HG03025 (cell line): ENCODE results near the gene TNK1.
"Not testable (repeated sequence)": the region's sequence is repeated elsewhere in the genome, so short reads cannot be mapped to it uniquely, and the experiment has no call there.

Experiments used
- ATAC-seq: cut with Tn5 transposase; IDR thresholded peaks from one replicate; pipeline ENCODE4 v1.9.1; 2021; ENCODE audit warnings: mild to moderate bottlenecking, moderate library complexity; ENCODE audit not compliant: unreplicated experiment, low FRiP score

TNK1 gene

GRCh38 chr17:7380855-7381683 is at the start of gene TNK1:
TSS of gene TNK1 (plus strand) at chr17:7381089. CDS start at chr17:7382927, 1,838 bp downstream.
- ATAC-seq, result no peak

DNA sequence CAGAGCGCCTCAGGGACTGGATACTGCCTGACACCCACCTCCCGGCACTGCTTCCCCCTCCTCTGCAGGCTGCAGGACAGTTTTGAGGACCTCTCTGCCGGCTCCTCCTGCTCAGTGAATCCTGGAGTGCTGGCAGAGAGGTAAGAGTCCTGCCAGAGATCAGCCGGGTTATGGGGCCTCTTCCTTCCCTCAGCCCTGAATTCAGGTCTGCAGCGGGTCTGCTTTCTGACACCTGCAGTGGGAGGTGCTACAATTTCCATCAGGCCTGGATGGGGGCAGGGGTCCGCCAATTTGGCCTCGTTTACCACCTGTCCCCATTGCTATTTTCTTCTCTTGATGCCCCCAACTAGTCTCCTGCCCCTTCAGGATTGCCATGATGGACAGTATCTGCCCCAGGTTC is 48.8 kb upstream of the TNK1 start:
- ATAC-seq, result no peak

DNA sequence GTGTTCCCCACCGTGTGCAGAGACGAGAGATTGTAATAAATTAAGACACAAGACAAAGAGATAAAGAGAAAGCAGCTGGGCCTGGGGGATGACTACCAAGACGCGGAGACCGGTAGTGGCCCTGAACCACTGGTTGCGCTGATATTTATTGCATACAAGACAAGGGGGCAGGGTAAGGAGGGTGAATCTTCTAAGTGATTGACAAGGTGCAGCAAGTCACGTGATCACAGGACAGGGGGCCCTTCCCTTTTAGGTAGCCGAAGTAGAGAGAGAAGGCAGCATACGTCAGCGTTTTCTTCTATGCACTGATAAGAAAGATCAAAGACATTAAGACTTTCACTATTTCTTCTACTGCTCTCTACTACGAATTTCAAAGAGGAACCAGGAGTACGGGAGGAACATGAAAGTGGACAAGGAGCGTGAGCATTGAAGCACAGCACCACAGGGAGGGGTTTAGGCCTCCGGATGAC is 48.3 kb upstream of the TNK1 start:
- not testable (repeated sequence) for ATAC-seq

DNA sequence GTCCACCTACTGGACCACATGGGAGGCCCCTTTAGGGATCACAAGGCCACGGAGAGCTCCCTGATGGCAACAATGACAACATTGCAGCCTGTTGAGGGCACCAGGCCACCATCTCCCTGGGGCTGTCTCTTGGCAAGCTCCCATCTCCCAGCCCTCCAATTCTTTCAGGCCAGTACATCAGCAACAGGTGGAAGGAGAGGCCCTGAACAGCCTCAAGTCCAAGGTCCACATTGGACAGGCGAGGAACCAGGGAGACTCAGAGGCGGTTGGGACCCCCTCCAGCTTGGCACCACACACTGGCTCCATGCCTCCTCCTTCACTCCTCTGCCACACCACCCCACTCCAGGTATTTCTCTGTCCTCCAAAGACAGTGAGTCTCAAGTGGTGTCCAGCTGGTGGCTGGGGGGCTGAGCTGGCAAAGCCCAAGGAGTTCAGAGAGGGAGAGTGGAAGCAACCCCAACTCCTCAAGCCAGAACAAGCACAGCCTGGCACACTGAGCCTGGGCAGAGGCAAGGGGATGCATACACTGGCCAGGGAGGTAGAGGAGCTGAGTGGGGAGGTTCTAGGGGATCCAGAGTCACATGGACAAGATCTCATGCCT is 45.9 kb upstream of the TNK1 start:
- no peak for ATAC-seq

- not testable (repeated sequence) for ATAC-seq
Measured at GRCh38 chr17:7335765-7336164, 45.1 kb upstream of the TNK1 start.

GRCh38 chr17:7336240-7337175 is 44.4 kb upstream of the TNK1 start, which contains the start of gene ACAP1:
TSS of gene ACAP1 (plus strand) at chr17:7336529. CDS start at chr17:7336735, 206 bp downstream.
- ATAC-seq, result no peak

DNA sequence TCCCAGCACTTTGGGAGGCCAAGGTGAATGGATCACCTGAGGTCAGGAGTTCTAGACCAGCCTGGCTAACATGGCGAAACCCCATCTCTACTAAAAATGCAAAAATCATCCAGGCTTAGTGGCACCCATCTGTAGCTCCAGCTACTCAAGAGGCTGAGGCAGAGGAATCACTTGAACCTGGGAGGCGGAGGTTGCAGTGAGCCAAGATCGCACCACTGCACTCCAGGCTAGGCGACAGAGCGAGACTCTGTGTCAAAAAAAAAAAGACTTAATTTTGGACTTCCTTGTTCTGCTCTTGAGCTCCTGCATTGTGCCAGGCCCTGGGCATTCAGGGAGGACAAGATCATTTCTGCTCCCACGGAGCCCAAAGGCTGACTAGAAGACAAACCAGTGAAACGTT is 43.3 kb upstream of the TNK1 start:
- not testable (repeated sequence) for ATAC-seq

GRCh38 chr17:7340179-7340578 is 40.7 kb upstream of the TNK1 start:
- no peak for ATAC-seq

- no peak for ATAC-seq
Measured at GRCh38 chr17:7341842-7342241, 39.0 kb upstream of the TNK1 start.

DNA sequence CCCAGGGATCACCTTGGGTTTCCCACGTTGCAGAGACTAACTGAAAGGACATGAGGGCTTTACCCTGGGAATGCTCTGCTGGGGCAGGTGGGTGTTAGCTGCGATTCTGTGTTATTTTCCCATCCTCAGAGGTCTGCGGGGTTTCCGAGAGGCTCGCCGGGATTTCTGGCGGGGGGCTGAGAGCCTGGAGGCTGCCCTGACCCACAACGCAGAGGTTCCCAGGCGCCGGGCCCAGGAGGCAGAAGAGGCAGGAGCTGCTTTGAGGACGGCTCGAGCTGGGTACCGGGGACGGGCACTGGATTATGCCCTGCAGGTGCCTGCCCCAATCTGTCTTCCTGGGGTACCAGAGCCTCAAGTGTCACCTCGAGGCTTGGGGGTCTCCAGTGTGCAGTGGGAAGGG is 37.6 kb upstream of the TNK1 start:
- ATAC-seq, result no peak

DNA sequence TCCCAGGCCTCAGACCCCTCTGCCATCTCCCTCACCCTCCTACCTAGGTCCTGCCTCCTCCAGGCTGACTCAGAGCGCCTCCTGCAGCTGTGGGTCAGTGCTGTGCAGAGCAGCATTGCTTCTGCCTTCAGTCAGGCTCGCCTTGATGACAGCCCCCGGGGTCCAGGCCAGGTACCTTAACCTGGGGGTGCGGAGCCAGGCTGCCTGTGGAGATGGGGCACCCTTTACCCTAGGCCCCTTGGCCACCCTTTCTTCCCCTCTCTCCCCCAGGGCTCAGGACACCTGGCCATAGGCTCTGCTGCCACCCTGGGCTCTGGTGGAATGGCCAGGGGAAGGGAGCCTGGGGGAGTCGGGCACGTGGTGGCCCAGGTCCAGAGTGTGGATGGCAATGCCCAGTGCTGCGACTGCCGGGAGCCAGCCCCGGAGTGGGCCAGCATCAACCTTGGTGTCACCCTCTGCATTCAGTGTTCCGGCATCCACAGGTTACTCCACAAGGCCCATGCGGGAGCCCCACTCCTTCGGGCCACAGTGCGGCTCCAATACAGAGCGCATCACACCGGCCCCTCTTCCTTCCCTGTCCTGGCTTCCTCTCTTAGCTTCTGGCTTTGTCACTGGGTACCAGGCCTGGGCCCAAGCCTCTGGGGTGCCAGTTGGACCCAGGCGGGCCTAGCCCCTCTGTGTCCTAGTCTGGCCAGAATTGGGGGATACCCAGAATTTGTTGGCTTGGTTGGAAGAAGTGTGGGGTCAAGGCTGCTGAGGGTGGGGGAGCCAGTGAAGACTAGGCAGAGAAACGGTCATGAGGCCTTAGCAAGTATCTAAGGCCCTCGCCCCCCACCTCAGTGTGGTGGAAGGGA is 33.9 kb upstream of the TNK1 start:
- no peak for ATAC-seq

DNA sequence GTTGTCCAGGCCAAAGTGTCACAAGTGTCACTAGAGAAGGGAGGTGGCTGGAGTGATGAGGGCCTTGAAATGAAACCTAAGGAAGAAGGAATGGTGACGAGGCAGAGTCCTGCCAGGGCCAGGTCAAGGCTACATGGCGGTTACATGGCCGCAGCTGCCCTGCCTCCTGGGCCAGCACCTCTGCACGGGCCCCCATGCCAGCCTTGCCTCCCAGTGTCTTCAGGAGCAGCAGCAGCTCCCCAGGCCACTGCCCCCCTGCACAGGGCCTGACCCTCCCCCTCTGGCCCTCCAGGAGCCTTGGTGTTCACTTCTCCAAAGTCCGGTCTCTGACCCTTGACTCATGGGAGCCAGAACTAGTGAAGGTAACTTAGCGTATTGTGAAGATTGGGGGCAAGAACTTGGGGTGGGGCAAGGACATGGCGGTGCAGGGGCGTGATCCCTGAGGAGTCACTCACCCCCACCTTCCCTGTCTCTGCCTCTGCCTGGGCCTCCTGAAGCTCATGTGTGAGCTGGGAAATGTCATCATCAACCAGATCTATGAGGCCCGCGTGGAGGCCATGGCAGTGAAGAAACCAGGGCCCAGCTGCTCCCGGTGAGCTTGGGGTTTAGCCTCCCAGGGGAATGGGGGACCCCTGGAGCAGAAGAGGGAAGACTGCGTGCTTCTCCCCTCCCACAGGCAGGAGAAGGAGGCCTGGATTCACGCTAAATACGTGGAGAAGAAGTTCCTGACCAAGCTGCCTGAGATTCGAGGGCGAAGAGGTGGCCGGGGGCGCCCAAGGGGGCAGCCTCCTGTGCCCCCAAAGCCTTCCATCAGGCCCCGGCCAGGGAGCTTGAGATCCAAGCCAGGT is 33.0 kb upstream of the TNK1 start:
- no peak for ATAC-seq

DNA sequence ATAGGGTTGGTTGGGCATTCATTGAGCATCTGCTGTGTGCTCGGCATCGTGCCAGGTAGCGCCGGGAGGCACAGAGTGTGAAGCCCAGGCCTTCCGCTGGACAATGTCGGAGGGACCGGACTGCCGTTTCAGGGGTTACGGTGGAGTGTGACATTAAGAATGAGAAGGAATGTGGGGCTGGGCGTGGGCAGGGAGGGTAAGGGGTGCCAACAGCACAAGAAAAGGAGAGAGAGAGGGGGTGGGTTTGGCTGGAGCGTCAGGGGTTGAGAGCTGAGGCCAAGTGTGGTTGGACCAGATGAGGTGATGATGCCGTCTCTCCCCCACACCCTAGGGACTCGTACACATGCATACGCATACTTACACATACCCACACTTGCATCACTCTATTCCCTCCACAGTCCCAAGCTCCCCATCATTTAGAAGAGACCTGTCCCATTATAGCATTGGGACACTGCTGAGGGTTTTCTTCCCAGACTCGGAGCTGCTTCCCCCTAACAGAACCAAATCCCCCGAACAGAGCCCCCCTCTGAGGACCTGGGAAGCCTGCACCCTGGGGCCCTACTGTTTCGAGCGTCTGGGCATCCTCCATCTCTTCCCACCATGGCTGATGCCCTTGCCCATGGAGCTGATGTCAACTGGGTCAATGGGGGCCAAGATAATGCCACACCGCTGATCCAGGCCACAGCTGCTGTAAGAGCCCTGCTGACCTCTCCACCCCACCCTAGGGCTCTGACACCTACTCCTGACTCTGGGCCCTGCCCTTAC is 32.2 kb upstream of the TNK1 start:
- no peak for ATAC-seq

DNA sequence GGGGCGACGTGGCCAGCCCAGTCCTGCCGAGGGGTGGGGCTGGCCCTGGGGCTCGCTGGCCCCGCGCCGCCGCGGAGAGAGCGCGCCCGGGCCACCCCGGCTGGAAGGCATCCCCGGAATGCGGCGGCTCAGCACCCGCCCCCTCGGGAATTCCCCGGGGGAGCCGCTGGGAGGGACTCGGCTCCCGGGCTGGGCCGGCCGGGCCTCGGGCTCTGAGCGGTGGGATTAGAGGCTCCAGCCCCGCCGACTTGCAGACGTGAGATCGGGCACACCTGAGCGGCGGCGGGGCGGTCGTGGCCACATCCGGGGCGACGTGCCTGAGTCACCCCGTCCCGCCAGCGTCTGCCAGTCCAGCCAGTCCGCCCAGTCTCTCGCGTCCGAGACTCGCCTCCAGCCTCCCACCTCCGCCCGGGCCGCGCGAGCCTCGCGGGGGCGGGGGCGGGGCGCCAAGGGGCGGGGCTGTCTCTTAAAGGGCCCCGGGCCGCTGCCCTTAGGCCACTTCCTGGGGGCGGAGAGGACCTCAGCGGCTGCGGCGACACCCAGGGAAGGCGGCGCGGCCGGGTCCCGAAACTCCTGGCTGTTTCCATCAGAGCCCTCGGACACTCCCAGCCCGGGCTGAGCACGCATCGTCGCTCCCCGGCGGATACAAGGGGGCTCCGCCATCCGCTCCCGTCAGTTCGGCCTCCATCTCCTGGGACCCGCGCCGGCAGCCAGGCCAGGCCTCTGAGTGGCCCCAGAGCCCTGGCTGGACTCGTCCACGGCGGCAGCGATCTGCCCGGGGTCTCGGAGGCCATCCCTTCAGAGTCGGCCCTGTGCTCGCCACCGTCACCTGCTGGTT is 29.0 kb upstream of the TNK1 start, which contains the start of gene KCTD11:
Gene KCTD11, plus strand, starts transcription at position 498 of the 838 bp plus-strand sequence.
- ATAC-seq, result peak; percentile 49

GRCh38 chr17:7352503-7352889 is 28.4 kb upstream of the TNK1 start:
- ATAC-seq, result no peak

- ATAC-seq, result no peak
Measured at GRCh38 chr17:7352910-7353635, 27.8 kb upstream of the TNK1 start.
